ENCODE results near the gene DHRS7C.

The DHRS7C gene

GRCh38 chr17:9765322-9765721 is 26.1 kb downstream of the DHRS7C start:
- no peak for TF ChIP-seq CTCF (IDR thresholded peaks at IDR 0.05; ENCODE audit: low read depth, low read length)
- no peak for DNase-seq (ENCODE audit: extremely low read depth, low read depth)

GRCh38 chr17:9763643-9764042 is 27.7 kb downstream of the DHRS7C start:
- no peak for TF ChIP-seq CTCF (IDR thresholded peaks at IDR 0.05; ENCODE audit: low read depth, low read length)
- no peak for DNase-seq (ENCODE audit: extremely low read depth, low read depth)

- no peak for TF ChIP-seq CTCF (IDR thresholded peaks at IDR 0.05; ENCODE audit: low read depth, low read length)
- no peak for DNase-seq (ENCODE audit: extremely low read depth, low read depth)
Measured at GRCh38 chr17:9760266-9760665, 31.1 kb downstream of the DHRS7C start.

GRCh38 chr17:9755083-9755482 is 36.3 kb downstream of the DHRS7C start:
- DNase-seq (ENCODE audit: extremely low read depth, low read depth): no peak
- TF ChIP-seq CTCF (IDR thresholded peaks at IDR 0.05; ENCODE audit: low read depth, low read length): no peak

- no peak for DNase-seq (ENCODE audit: extremely low read depth, low read depth)
- TF ChIP-seq CTCF (IDR thresholded peaks at IDR 0.05; ENCODE audit: low read depth, low read length): no peak
Measured at GRCh38 chr17:9750524-9750923, 40.9 kb downstream of the DHRS7C start.

GRCh38 chr17:9729735-9730420 is 61.5 kb downstream of the DHRS7C start:
- no peak for DNase-seq (ENCODE audit: extremely low read depth, low read depth)
- TF ChIP-seq CTCF (IDR thresholded peaks at IDR 0.05; ENCODE audit: low read depth, low read length): no peak

- peak; percentile 16 for DNase-seq (ENCODE audit: extremely low read depth, low read depth)
- TF ChIP-seq CTCF (IDR thresholded peaks at IDR 0.05; ENCODE audit: low read depth, low read length): no peak; the same call in none of the 2 replicates
Measured at GRCh38 chr17:9729034-9729650, 62.2 kb downstream of the DHRS7C start.
